Esophagus muscularis mucosa (tissue), 4 donors: Measurements from ENCODE around the gene SLC35G1.

Experiments used
- EP300 ChIP-seq: sonication (generic); formaldehyde crosslinking; IDR thresholded peaks from one replicate; pipeline ENCODE4 v1.6.1; 2017; ENCODE audit warnings: antibody characterized with exemption
- POLR2A ChIP-seq: fragments of 450-650 bp; IDR thresholded peaks from one replicate; pipeline ENCODE4 v1.6.1; 2017; ENCODE audit warnings: antibody characterized with exemption, moderate library complexity, mild to moderate bottlenecking, low read depth
- POLR2AphosphoS5 ChIP-seq, 2 donors: sonication (generic); formaldehyde crosslinking; IDR thresholded peaks; one replicate each; pipeline ENCODE4 v1.6.1; 2017; ENCODE audit warnings: antibody characterized with exemption in 2 of 2
- TF ChIP-seq, protein P1 (sequence below), 3 experiments: fragments of 200-600 bp in 2 of 3; fragments of 450-650 bp in 1 of 3; sonication (generic) in 2 of 3; IDR thresholded peaks; one replicate each; pipeline ENCODE4 v1.5.1; 2017 to 2019; ENCODE audit warnings: antibody characterized with exemption in 3 of 3, mild to moderate bottlenecking in 2 of 3, moderate library complexity in 1 of 3

DNA sequence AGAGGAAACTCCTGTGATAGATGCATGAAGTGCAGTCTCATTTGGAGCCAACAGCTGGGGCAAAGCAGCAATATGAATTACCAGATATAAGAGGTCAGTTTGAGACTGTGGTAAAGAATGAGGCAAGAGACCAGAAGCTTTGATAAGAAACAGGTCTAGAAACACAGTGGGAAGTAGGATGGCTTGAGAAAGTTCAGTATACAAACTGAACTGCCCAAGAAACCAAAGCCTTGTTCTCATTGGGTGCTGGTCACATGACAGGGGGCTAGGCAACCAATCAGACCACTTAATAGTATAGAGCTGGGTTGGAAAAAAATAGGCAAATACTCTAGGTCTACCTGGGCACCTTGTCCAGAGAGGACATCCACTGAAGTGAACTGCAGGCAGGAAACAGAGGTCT lies 53.7 kb downstream of the SLC35G1 start:
- TF ChIP-seq, protein P1, sequence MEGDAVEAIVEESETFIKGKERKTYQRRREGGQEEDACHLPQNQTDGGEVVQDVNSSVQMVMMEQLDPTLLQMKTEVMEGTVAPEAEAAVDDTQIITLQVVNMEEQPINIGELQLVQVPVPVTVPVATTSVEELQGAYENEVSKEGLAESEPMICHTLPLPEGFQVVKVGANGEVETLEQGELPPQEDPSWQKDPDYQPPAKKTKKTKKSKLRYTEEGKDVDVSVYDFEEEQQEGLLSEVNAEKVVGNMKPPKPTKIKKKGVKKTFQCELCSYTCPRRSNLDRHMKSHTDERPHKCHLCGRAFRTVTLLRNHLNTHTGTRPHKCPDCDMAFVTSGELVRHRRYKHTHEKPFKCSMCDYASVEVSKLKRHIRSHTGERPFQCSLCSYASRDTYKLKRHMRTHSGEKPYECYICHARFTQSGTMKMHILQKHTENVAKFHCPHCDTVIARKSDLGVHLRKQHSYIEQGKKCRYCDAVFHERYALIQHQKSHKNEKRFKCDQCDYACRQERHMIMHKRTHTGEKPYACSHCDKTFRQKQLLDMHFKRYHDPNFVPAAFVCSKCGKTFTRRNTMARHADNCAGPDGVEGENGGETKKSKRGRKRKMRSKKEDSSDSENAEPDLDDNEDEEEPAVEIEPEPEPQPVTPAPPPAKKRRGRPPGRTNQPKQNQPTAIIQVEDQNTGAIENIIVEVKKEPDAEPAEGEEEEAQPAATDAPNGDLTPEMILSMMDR (IDR thresholded peaks at IDR 0.05), result no peak
- TF ChIP-seq POLR2A (no peak), EP300 (no peak), POLR2AphosphoS5 (IDR thresholded peaks at IDR 0.05) (no peak)
